PFSK-1 (cell line): ENCODE data around the gene BCAT1.

ENCODE experiments used
- POLR2AphosphoS5 ChIP-seq: IDR thresholded peaks from 2 replicates; pipeline ENCODE4 v1.6.1; 2012; ENCODE audit warnings: low read depth, mild to moderate bottlenecking, control low read depth, low read length, moderate library complexity
- TF ChIP-seq, protein P1 (sequence below), 2 experiments: IDR thresholded peaks; 2 replicates each; pipeline versions ENCODE4 v1.6.1 to v1.8.0; 2011 to 2012; ENCODE audit warnings: low read depth in 2 of 2, low read length in 2 of 2, control low read depth in 1 of 2, inconsistent platforms in 1 of 2, mild to moderate bottlenecking in 1 of 2, moderate library complexity in 1 of 2; ENCODE audit not compliant: insufficient read depth in 1 of 2

DNA sequence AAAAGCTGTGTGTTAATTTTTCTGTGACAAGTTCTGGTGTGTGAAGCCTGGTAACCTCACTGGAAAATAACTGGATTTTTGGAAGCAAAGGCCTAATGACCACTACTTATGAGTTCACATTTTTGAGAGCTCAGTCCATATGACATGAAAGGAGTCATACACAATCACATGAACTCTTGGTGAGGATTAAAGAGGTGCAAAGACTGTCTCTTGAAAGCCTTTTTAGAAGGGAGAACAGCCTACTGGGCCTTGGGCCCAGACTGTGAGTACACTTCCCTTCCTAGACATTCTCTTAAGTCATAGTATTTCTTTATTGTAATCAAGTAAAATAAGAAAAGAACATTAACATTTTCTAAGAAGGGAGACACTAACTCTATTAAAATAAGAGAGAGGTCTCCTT, 176.1 kb downstream of the BCAT1 start:
- no peak for TF ChIP-seq POLR2AphosphoS5
- TF ChIP-seq, protein P1, sequence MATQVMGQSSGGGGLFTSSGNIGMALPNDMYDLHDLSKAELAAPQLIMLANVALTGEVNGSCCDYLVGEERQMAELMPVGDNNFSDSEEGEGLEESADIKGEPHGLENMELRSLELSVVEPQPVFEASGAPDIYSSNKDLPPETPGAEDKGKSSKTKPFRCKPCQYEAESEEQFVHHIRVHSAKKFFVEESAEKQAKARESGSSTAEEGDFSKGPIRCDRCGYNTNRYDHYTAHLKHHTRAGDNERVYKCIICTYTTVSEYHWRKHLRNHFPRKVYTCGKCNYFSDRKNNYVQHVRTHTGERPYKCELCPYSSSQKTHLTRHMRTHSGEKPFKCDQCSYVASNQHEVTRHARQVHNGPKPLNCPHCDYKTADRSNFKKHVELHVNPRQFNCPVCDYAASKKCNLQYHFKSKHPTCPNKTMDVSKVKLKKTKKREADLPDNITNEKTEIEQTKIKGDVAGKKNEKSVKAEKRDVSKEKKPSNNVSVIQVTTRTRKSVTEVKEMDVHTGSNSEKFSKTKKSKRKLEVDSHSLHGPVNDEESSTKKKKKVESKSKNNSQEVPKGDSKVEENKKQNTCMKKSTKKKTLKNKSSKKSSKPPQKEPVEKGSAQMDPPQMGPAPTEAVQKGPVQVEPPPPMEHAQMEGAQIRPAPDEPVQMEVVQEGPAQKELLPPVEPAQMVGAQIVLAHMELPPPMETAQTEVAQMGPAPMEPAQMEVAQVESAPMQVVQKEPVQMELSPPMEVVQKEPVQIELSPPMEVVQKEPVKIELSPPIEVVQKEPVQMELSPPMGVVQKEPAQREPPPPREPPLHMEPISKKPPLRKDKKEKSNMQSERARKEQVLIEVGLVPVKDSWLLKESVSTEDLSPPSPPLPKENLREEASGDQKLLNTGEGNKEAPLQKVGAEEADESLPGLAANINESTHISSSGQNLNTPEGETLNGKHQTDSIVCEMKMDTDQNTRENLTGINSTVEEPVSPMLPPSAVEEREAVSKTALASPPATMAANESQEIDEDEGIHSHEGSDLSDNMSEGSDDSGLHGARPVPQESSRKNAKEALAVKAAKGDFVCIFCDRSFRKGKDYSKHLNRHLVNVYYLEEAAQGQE (IDR thresholded peaks at IDR 0.05; ENCODE audit: insufficient read depth in 1 of 2, low read depth in 2 of 2, low read length in 2 of 2) = no peak
